Posterior vena cava (tissue), 2 donors: ENCODE measurements around the gene LITAF. TPM values are rescaled to one million over a fixed set of nuclear protein-coding genes. Genes with fewer than 3 reads are reported as not detected.
"Not testable (repeated sequence)": the region's sequence is repeated elsewhere in the genome, so short reads cannot be mapped to it uniquely, and the experiment has no call there.

Experiments used
- DNase-seq: peaks from one replicate; pipeline ENCODE4 v3.0.0-alpha.2; 2020; ENCODE audit warnings: low spot score
- intact Hi-C, 2 donors: fragments of 100-400 bp; cut with DNase I; formaldehyde crosslinking; loops; one replicate each; pipeline versions ENCODE4 v1.14.1 to v1.14.2; 2022 to 2023
- total RNA-seq, 2 donors: library from RNA; stranded (reverse); fragmentation: NEBNext Ultra II Directional; extraction: Animal tissue kit (Norgen Biotek cat#: 25700); gene quantifications; one replicate each; pipeline ENCODE4 v1.2.1, GENCODE V29; 2021
- donor health status: DM: yes; HTN: yes; CAD: no.
- donor health status: DM: yes; HTN: yes; CAD: no.

The LITAF gene
- total RNA-seq, 2 donors from 2014 or later = 70.0 to 76.4 TPM

GRCh38 chr16:11604783-11605563 lies 18.3 kb upstream of the LITAF start:
- DNase-seq = peak; percentile 82
- intact Hi-C loops = loop anchor here in 1 of 2 donors (1.0 kb wide), 1 partner anchor 71 kb away; no protein-coding TSS in a partner anchor

- DNase-seq, intact Hi-C loops: not testable (repeated sequence)
Measured at GRCh38 chr16:11604296-11604695, 17.6 kb upstream of the LITAF start.

GRCh38 chr16:11603331-11603750 lies 16.6 kb upstream of the LITAF start:
- intact Hi-C loops = no loop called here
- DNase-seq = peak; percentile 41

- intact Hi-C loops = no loop called here
- DNase-seq = no peak
Measured at GRCh38 chr16:11602321-11602720, 15.6 kb upstream of the LITAF start.

GRCh38 chr16:11601911-11602310 lies 15.2 kb upstream of the LITAF start:
- peak; percentile 41 for DNase-seq

GRCh38 chr16:11601425-11601824 lies 14.7 kb upstream of the LITAF start:
- intact Hi-C loops = no loop called here
- DNase-seq = no peak

More at GRCh38 chr16:11601911-11602310, 15.2 kb upstream of the LITAF start:
- intact Hi-C loops = no loop called here

- intact Hi-C loops = no loop called here
- peak; percentile 23 for DNase-seq
Measured at GRCh38 chr16:11599579-11599978, 12.9 kb upstream of the LITAF start.

- intact Hi-C loops = no loop called here
- peak; percentile 76 for DNase-seq
Measured at GRCh38 chr16:11597235-11598095, 10.7 kb upstream of the LITAF start.

GRCh38 chr16:11596572-11597226 lies 10.0 kb upstream of the LITAF start:
- intact Hi-C loops = no loop called here
- peak; percentile 28 for DNase-seq

- intact Hi-C loops = loop anchor here in 1 of 2 donors (5.0 kb wide), 1 partner anchor 709 kb away; no protein-coding TSS in a partner anchor
- no peak for DNase-seq
Measured at GRCh38 chr16:11593581-11593980, 6.9 kb upstream of the LITAF start.

GRCh38 chr16:11593076-11593475 lies 6.4 kb upstream of the LITAF start:
- DNase-seq = not testable (repeated sequence)
- intact Hi-C loops = loop anchor here in 1 of 2 donors (5.0 kb wide), 1 partner anchor 709 kb away; no protein-coding TSS in a partner anchor

GRCh38 chr16:11591630-11592029 lies 4.9 kb upstream of the LITAF start:
- intact Hi-C loops = loop anchor here in 1 of 2 donors (1.0 to 5.0 kb wide), 2 partner anchors 11 to 711 kb away; no protein-coding TSS in a partner anchor
- peak; percentile 25 for DNase-seq

GRCh38 chr16:11589198-11589550 lies 2.5 kb upstream of the LITAF start:
- peak; percentile 13 for DNase-seq
- intact Hi-C loops = loop anchor here in 1 of 2 donors (5.0 kb wide), 1 partner anchor 33 kb away; no protein-coding TSS in a partner anchor

- no peak for DNase-seq
- intact Hi-C loops = loop anchor here in 1 of 2 donors (5.0 kb wide), 1 partner anchor 34 kb away; no protein-coding TSS in a partner anchor
Measured at GRCh38 chr16:11588321-11589197, 1.8 kb upstream of the LITAF start.

- DNase-seq = peak; percentile 51
- intact Hi-C loops = loop anchor here in 1 of 2 donors (5.0 kb wide), 1 partner anchor 35 kb away; no protein-coding TSS in a partner anchor
Measured at GRCh38 chr16:11587643-11588247, 1.0 kb upstream of the LITAF start.

GRCh38 chr16:11586378-11586855 lies 302 bp downstream of the LITAF start:
- DNase-seq = peak; percentile 80
- intact Hi-C loops = loop anchor here in 1 of 2 donors (5.0 kb wide), 1 partner anchor 36 kb away; no protein-coding TSS in a partner anchor
